Ovary (tissue), 3 donors: ENCODE results near the gene LIPM.

Experiments
- CTCF ChIP-seq, 3 donors: fragments of 450-650 bp in 2 of 3; fragments of 200-600 bp in 1 of 3; IDR thresholded peaks; one replicate each; pipeline versions ENCODE4 v1.5.1 to v1.8.0; 2016 to 2022; ENCODE audit warnings: antibody characterized with exemption in 3 of 3, mild to moderate bottlenecking in 1 of 3
- EP300 ChIP-seq: sonication (generic); formaldehyde crosslinking; IDR thresholded peaks from one replicate; pipeline ENCODE4 v1.6.1; 2017; ENCODE audit warnings: antibody characterized with exemption
- POLR2A ChIP-seq: fragments of 450-650 bp; IDR thresholded peaks from one replicate; pipeline ENCODE4 v1.6.1; 2017; ENCODE audit warnings: antibody characterized with exemption, mild to moderate bottlenecking, moderate library complexity
- donor health status: DM: no; HTN: no; CAD: no.

GRCh38 chr10:88857831-88858230 lies 55.3 kb downstream of the LIPM start:
- TF ChIP-seq POLR2A = no peak
- no peak for TF ChIP-seq CTCF (IDR thresholded peaks at IDR 0.05)
- TF ChIP-seq EP300 = no peak
